Cerebellar nuclear complex (tissue), 1 donor: Measurements from ENCODE around the gene FBXL17.

Experiments
- DNase-seq, 2 experiments: peaks; one replicate each; lab custom pipeline; 2025; lab: John Stamatoyannopoulos, UW

The FBXL17 gene

GRCh38 chr5:108093186-108093585 is 288.7 kb downstream of the FBXL17 start:
- no peak for DNase-seq

- DNase-seq: no peak
Measured at GRCh38 chr5:108090946-108091345, 291.0 kb downstream of the FBXL17 start.

- DNase-seq: no peak
Measured at GRCh38 chr5:108084105-108084504, 297.8 kb downstream of the FBXL17 start.

GRCh38 chr5:108083232-108083631 is 298.7 kb downstream of the FBXL17 start:
- no peak for DNase-seq

GRCh38 chr5:108081707-108082106 is 300.2 kb downstream of the FBXL17 start:
- DNase-seq: no peak

GRCh38 chr5:108079753-108080152 is 302.1 kb downstream of the FBXL17 start:
- DNase-seq: no peak

GRCh38 chr5:108078882-108079281 is 303.0 kb downstream of the FBXL17 start:
- DNase-seq: no peak

- no peak for DNase-seq
Measured at GRCh38 chr5:108078345-108078744, 303.6 kb downstream of the FBXL17 start.

- no peak for DNase-seq
Measured at GRCh38 chr5:108074626-108075025, 307.3 kb downstream of the FBXL17 start.

- no peak for DNase-seq
Measured at GRCh38 chr5:108064302-108064701, 317.6 kb downstream of the FBXL17 start.

GRCh38 chr5:108061941-108062340 is 320.0 kb downstream of the FBXL17 start:
- no peak for DNase-seq

GRCh38 chr5:108060340-108060739 is 321.6 kb downstream of the FBXL17 start:
- no peak for DNase-seq

GRCh38 chr5:108059334-108059733 is 322.6 kb downstream of the FBXL17 start:
- no peak for DNase-seq

GRCh38 chr5:108054349-108054748 is 327.5 kb downstream of the FBXL17 start:
- DNase-seq: no peak

- no peak for DNase-seq
Measured at GRCh38 chr5:108046955-108047670, 334.8 kb downstream of the FBXL17 start.

GRCh38 chr5:108036482-108036881 is 345.4 kb downstream of the FBXL17 start:
- DNase-seq: no peak

GRCh38 chr5:108028883-108029282 is 353.0 kb downstream of the FBXL17 start:
- DNase-seq: no peak

- DNase-seq: no peak
Measured at GRCh38 chr5:108028412-108028811, 353.5 kb downstream of the FBXL17 start.

GRCh38 chr5:108025957-108026356 is 355.9 kb downstream of the FBXL17 start:
- DNase-seq: no peak

- DNase-seq: no peak
Measured at GRCh38 chr5:108024986-108025385, 356.9 kb downstream of the FBXL17 start.

GRCh38 chr5:108016101-108016500 is 365.8 kb downstream of the FBXL17 start:
- DNase-seq: no peak

GRCh38 chr5:108006791-108007190 is 375.1 kb downstream of the FBXL17 start:
- no peak for DNase-seq

GRCh38 chr5:108003178-108003577 is 378.7 kb downstream of the FBXL17 start:
- DNase-seq: no peak

GRCh38 chr5:108001222-108001621 is 380.7 kb downstream of the FBXL17 start:
- no peak for DNase-seq
